ENCODE data around the gene ERGIC1.

Gene ERGIC1

GRCh38 chr5:172827841-172828240 lies 6.2 kb upstream of the ERGIC1 start:
- DNase-seq (ENCODE audit: low read depth in 1 of 2, low spot score in 1 of 2) = no peak

- DNase-seq (ENCODE audit: low read depth in 1 of 2, low spot score in 1 of 2) = no peak
Measured at GRCh38 chr5:172828911-172829431, 5.1 kb upstream of the ERGIC1 start.

GRCh38 chr5:172830275-172830799 lies 3.7 kb upstream of the ERGIC1 start:
- DNase-seq (ENCODE audit: low read depth in 1 of 2, low spot score in 1 of 2) = no peak

- DNase-seq (ENCODE audit: low read depth in 1 of 2, low spot score in 1 of 2) = no peak
Measured at GRCh38 chr5:172830876-172831662, 3.0 kb upstream of the ERGIC1 start.

GRCh38 chr5:172832383-172833315 lies 1.4 kb upstream of the ERGIC1 start:
- DNase-seq (ENCODE audit: low read depth in 1 of 2, low spot score in 1 of 2) = no peak

- DNase-seq (ENCODE audit: low read depth in 1 of 2, low spot score in 1 of 2) = no peak
Measured at GRCh38 chr5:172833372-172833685, 722 bp upstream of the ERGIC1 start.

- DNase-seq (ENCODE audit: low read depth in 1 of 2, low spot score in 1 of 2) = no peak
Measured at GRCh38 chr5:172834415-172835289, 601 bp downstream of the ERGIC1 start.

- DNase-seq (ENCODE audit: low read depth in 1 of 2, low spot score in 1 of 2) = no peak
Measured at GRCh38 chr5:172835290-172835993, 1.4 kb downstream of the ERGIC1 start.

GRCh38 chr5:172835994-172836356 lies 1.9 kb downstream of the ERGIC1 start:
- DNase-seq (ENCODE audit: low read depth in 1 of 2, low spot score in 1 of 2) = no peak

- peak in 1 of 2 donors; percentile 14 for DNase-seq (ENCODE audit: low read depth in 1 of 2, low spot score in 1 of 2)
Measured at GRCh38 chr5:172837640-172838039, 3.6 kb downstream of the ERGIC1 start.

- DNase-seq (ENCODE audit: low read depth in 1 of 2, low spot score in 1 of 2) = no peak
Measured at GRCh38 chr5:172838151-172838875, 4.3 kb downstream of the ERGIC1 start.

- no peak for DNase-seq (ENCODE audit: low read depth in 1 of 2, low spot score in 1 of 2)
Measured at GRCh38 chr5:172839669-172840431, 5.8 kb downstream of the ERGIC1 start.

- DNase-seq (ENCODE audit: low read depth in 1 of 2, low spot score in 1 of 2) = no peak
Measured at GRCh38 chr5:172840432-172841154, 6.5 kb downstream of the ERGIC1 start.

- no peak for DNase-seq (ENCODE audit: low read depth in 1 of 2, low spot score in 1 of 2)
Measured at GRCh38 chr5:172841256-172841655, 7.2 kb downstream of the ERGIC1 start.

- no peak for DNase-seq (ENCODE audit: low read depth in 1 of 2, low spot score in 1 of 2)
Measured at GRCh38 chr5:172843825-172844576, 9.9 kb downstream of the ERGIC1 start.

GRCh38 chr5:172844577-172844838 lies 10.5 kb downstream of the ERGIC1 start:
- no peak for DNase-seq (ENCODE audit: low read depth in 1 of 2, low spot score in 1 of 2)

GRCh38 chr5:172845154-172845553 lies 11.1 kb downstream of the ERGIC1 start:
- DNase-seq (ENCODE audit: low read depth in 1 of 2, low spot score in 1 of 2) = no peak

GRCh38 chr5:172845576-172845975 lies 11.5 kb downstream of the ERGIC1 start:
- no peak for DNase-seq (ENCODE audit: low read depth in 1 of 2, low spot score in 1 of 2)
